Upper lobe of left lung (tissue), 6 donors: ENCODE data around the gene FAM83G. TPM values are rescaled to one million over a fixed set of nuclear protein-coding genes. Genes with fewer than 3 reads are reported as not detected.

Source experiments
- ATAC-seq, 2 donors: fragments of 200-7000 bp; cut with Tn5 transposase; one replicate each; pipeline ENCODE4 v1.9.1; 2022; ENCODE audit warnings: mild to moderate bottlenecking in 2 of 2, moderate library complexity in 2 of 2; ENCODE audit not compliant: low FRiP score in 2 of 2
- DNase-seq, 2 donors: peaks; one replicate each; pipeline ENCODE4 v3.0.0-alpha.2; 2019 to 2020
- H3K27ac ChIP-seq, 4 donors: fragments of 200-600 bp; sonication (generic); one replicate each; pipeline ENCODE4 v1.5.1; 2016 to 2019
- H3K27me3 ChIP-seq, 4 donors: fragments of 200-600 bp; sonication (generic); one replicate each; pipeline ENCODE4 v1.5.1; 2017 to 2019
- H3K36me3 ChIP-seq, 4 donors: fragments of 200-600 bp; sonication (generic); one replicate each; pipeline ENCODE4 v1.5.1; 2016 to 2019
- H3K4me1 ChIP-seq, 4 donors: fragments of 200-600 bp; sonication (generic); one replicate each; pipeline ENCODE4 v1.5.1; 2018 to 2019
- H3K4me3 ChIP-seq, 4 donors: fragments of 200-600 bp; sonication (generic); one replicate each; pipeline ENCODE4 v1.5.1; 2017 to 2019; ENCODE audit warnings: mild to moderate bottlenecking in 2 of 4, moderate library complexity in 1 of 4
- H3K9me3 ChIP-seq, 4 donors: fragments of 200-600 bp; sonication (generic); one replicate each; pipeline ENCODE4 v1.5.1; 2018 to 2019
- CTCF ChIP-seq, 6 experiments: fragments of 450-650 bp in 4 of 6; fragments of 200-600 bp in 2 of 6; sonication (generic) in 2 of 6; IDR thresholded peaks; one replicate each; pipeline ENCODE4 v1.5.1; 2016 to 2019; ENCODE audit warnings: antibody characterized with exemption in 6 of 6
- EP300 ChIP-seq, 4 donors: sonication (generic); formaldehyde crosslinking; IDR thresholded peaks; one replicate each; pipeline ENCODE4 v1.5.1; 2017; ENCODE audit warnings: antibody characterized with exemption in 4 of 4, control low read depth in 2 of 4
- POLR2A ChIP-seq, 4 donors: fragments of 450-650 bp; IDR thresholded peaks; one replicate each; pipeline ENCODE4 v1.5.1; 2016 to 2017; ENCODE audit warnings: antibody characterized with exemption in 4 of 4, mild to moderate bottlenecking in 2 of 4
- POLR2AphosphoS5 ChIP-seq, 2 donors: sonication (generic); formaldehyde crosslinking; IDR thresholded peaks; one replicate each; pipeline ENCODE4 v1.5.1; 2017; ENCODE audit warnings: antibody characterized with exemption in 2 of 2
- WGBS, 2 donors: methylation state at CpG; one replicate each; pipeline ENCODE4 v1.1.5; 2017 to 2018; 5-methylcytosine and 5-hydroxymethylcytosine counted together
- total RNA-seq, 6 donors: library from RNA; depleted of rRNA in 4 of 6; stranded (reverse); fragments of >200 nt in 4 of 6; gene quantifications; one replicate each; pipeline versions ENCODE4 v1.1.0 to v1.2.1, GENCODE V29; 2016 to 2021
- donor health status: DM: no; HTN: no; CAD: no; lungs with moderate emphysema.
- donor health status: DM: no; HTN: yes; CAD: no; lungs with severe emphysema.

Gene FAM83G
- total RNA-seq, 6 donors from 2014 or later, result 3.1 to 17.2 (median 11.2) TPM

DNA sequence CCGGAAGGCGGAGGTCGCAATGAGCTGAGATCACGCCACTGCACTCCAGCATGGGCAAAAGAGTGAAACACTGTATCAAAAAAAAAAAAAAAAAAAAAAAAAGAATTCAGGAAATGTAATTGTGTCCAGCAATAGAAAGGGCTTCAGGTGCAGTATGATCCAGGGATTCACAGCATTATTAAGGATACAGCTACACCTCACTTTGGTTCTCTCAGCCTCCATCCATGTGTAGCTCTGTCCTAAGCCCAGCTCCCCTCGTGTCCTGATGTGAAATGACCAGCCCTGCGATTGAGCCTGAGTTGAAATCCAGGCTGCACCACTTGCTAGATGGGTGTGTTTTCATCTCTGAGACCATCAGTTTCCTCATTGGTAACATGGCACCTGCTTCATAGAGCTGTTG, 49.6 kb downstream of the FAM83G start:
- Histone ChIP-seq H3K4me1 (no peaks in the 10 kb centered on the region), H3K4me3 (no peak overlapping the region), H3K36me3 (no peaks in the 10 kb centered on the region), H3K27ac (no peak overlapping the region), H3K9me3 (no peaks in the 10 kb centered on the region), H3K27me3 (no peaks in the 10 kb centered on the region)
- 94 to 97% methylated on average over 6 of the region's 6 CpGs for WGBS, 2 donors
- no peak for DNase-seq
- no peak for TF ChIP-seq POLR2AphosphoS5 (IDR thresholded peaks at IDR 0.05)
- no peak for TF ChIP-seq CTCF (IDR thresholded peaks at IDR 0.05)
- no peak for TF ChIP-seq EP300 (IDR thresholded peaks at IDR 0.05)
- no peak for TF ChIP-seq POLR2A (IDR thresholded peaks at IDR 0.05)
- ATAC-seq, result no peak

DNA sequence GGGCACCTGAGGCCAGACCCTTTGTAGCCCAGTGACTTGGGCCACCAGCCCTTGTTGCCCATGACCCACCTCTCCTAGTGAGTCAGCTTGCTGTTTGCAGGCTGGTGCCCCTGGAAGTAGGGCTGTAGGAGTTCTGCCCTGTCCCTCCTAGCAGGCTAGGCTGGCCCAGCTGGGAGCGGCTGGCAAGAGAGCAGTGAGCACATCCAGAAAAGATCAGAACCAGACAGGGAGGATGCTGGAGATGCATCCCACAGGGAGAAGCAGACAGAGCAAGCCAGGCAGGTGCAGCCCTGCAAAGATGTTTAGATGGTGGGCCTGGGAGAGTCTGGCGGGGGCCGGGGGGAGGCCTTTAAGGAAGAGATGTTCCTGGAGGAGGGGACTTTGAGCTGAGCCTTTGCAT, 50.2 kb downstream of the FAM83G start:
- Histone ChIP-seq H3K9me3 (no peaks in the 10 kb centered on the region), H3K27me3 (no peaks in the 10 kb centered on the region), H3K27ac (no peak overlapping the region), H3K36me3 (no peaks in the 10 kb centered on the region), H3K4me1 (no peaks in the 10 kb centered on the region), H3K4me3 (no peak overlapping the region)
- DNase-seq (no peak), ATAC-seq (no peak)
- WGBS, 2 donors, result 89 to 100% methylated on average over 3 of the region's 3 CpGs
- no peak for TF ChIP-seq POLR2AphosphoS5 (IDR thresholded peaks at IDR 0.05)
- no peak for TF ChIP-seq POLR2A (IDR thresholded peaks at IDR 0.05)
- no peak for TF ChIP-seq CTCF (IDR thresholded peaks at IDR 0.05)
- TF ChIP-seq EP300 (IDR thresholded peaks at IDR 0.05), result no peak

- Histone ChIP-seq H3K27me3 (no peaks in the 10 kb centered on the region), H3K9me3 (no peaks in the 10 kb centered on the region), H3K27ac (no peak overlapping the region), H3K4me1 (no peaks in the 10 kb centered on the region), H3K4me3 (no peak overlapping the region), H3K36me3 (no peaks in the 10 kb centered on the region)
- no peak for ATAC-seq
- WGBS, 2 donors, result 92 to 96% methylated on average over 14 of the region's 14 CpGs
- no peak for TF ChIP-seq POLR2A (IDR thresholded peaks at IDR 0.05)
- no peak for TF ChIP-seq EP300 (IDR thresholded peaks at IDR 0.05)
- TF ChIP-seq CTCF (IDR thresholded peaks at IDR 0.05), result no peak
- TF ChIP-seq POLR2AphosphoS5 (IDR thresholded peaks at IDR 0.05), result no peak
- no peak for DNase-seq
These were observed 51.3 kb downstream of the FAM83G start for GRCh38 chr17:18953231-18953728.

- TF ChIP-seq POLR2A (IDR thresholded peaks at IDR 0.05) (no peak), EP300 (IDR thresholded peaks at IDR 0.05) (no peak), CTCF (IDR thresholded peaks at IDR 0.05) (no peak), POLR2AphosphoS5 (IDR thresholded peaks at IDR 0.05) (no peak)
- no peaks in the 10 kb centered on the region for H3K4me1 ChIP-seq
- DNase-seq (no peak), ATAC-seq (no peak)
- H3K27ac ChIP-seq, result no peak within 1 kb of the TSS
- H3K4me3 ChIP-seq, result no peak within 1 kb of the TSS
- H3K36me3 ChIP-seq, result no peaks in the 10 kb centered on the region
- H3K9me3 ChIP-seq, result no peaks in the 10 kb centered on the region
- 96 to 100% methylated on average over 2 to 14 of the region's 17 CpGs for WGBS, 2 donors
- no peaks in the 10 kb centered on the region for H3K27me3 ChIP-seq
These were observed 52.4 kb downstream of the FAM83G start, which contains the start of gene SLC5A10 for GRCh38 chr17:18951941-18952842. SLC5A10 (plus strand) TSS chr17:18952165; CDS start chr17:18952206, 41 bp downstream.
